Measurements from ENCODE around the gene FOXO3.
A peak's percentile ranks its signal among the peaks of the same experiment; 100 is the strongest.

FOXO3 gene

GRCh38 chr6:108592371-108593337 is 31.9 kb downstream of the FOXO3 start:
- no peaks in the 10 kb centered on the region for H3K9me3 Mint-ChIP-seq
- peak overlapping the region; percentile 51 for H3K27ac Mint-ChIP-seq
- H3K4me3 Mint-ChIP-seq = peak overlapping the region; percentile 32
- peak; percentile 49 for DNase-seq
- H3K36me3 Mint-ChIP-seq (ENCODE audit: low read depth) = peaks cover 2% of the 10 kb centered on the region
- peaks cover 71% of the 10 kb centered on the region for H3K4me1 Mint-ChIP-seq (ENCODE audit: low read depth)
- H3K27me3 Mint-ChIP-seq = no peaks in the 10 kb centered on the region

GRCh38 chr6:108594151-108594550 is 33.4 kb downstream of the FOXO3 start:
- Mint-ChIP-seq H3K27me3 (no peaks in the 10 kb centered on the region), H3K4me3 (no peak overlapping the region), H3K4me1 (ENCODE audit: low read depth) (peaks cover 68% of the 10 kb centered on the region), H3K27ac (no peak overlapping the region), H3K9me3 (no peaks in the 10 kb centered on the region), H3K36me3 (ENCODE audit: low read depth) (peaks cover 2% of the 10 kb centered on the region)
- no peak for DNase-seq

- Mint-ChIP-seq H3K4me1 (ENCODE audit: low read depth) (peaks cover 68% of the 10 kb centered on the region), H3K36me3 (ENCODE audit: low read depth) (peaks cover 2% of the 10 kb centered on the region), H3K9me3 (no peaks in the 10 kb centered on the region), H3K4me3 (no peak overlapping the region), H3K27ac (no peak overlapping the region), H3K27me3 (no peaks in the 10 kb centered on the region)
- DNase-seq = no peak
Observed at GRCh38 chr6:108594640-108595039, 33.9 kb downstream of the FOXO3 start.

- Mint-ChIP-seq H3K4me1 (ENCODE audit: low read depth) (peaks cover 54% of the 10 kb centered on the region), H3K27me3 (no peaks in the 10 kb centered on the region), H3K36me3 (ENCODE audit: low read depth) (no peaks in the 10 kb centered on the region), H3K9me3 (no peaks in the 10 kb centered on the region), H3K4me3 (no peak overlapping the region), H3K27ac (no peak overlapping the region)
- no peak for DNase-seq
Observed at GRCh38 chr6:108596956-108597355, 36.2 kb downstream of the FOXO3 start.

GRCh38 chr6:108597572-108598304 is 37.0 kb downstream of the FOXO3 start:
- H3K9me3 Mint-ChIP-seq = no peaks in the 10 kb centered on the region
- H3K27ac Mint-ChIP-seq = peak overlapping the region; percentile 76
- DNase-seq = no peak
- H3K4me1 Mint-ChIP-seq (ENCODE audit: low read depth) = peaks cover 52% of the 10 kb centered on the region
- no peaks in the 10 kb centered on the region for H3K36me3 Mint-ChIP-seq (ENCODE audit: low read depth)
- H3K27me3 Mint-ChIP-seq = no peaks in the 10 kb centered on the region
- H3K4me3 Mint-ChIP-seq = no peak overlapping the region

- Mint-ChIP-seq H3K4me1 (ENCODE audit: low read depth) (peaks cover 54% of the 10 kb centered on the region), H3K27ac (peak overlapping the region; percentile 76), H3K27me3 (no peaks in the 10 kb centered on the region), H3K4me3 (no peak overlapping the region), H3K9me3 (no peaks in the 10 kb centered on the region), H3K36me3 (ENCODE audit: low read depth) (no peaks in the 10 kb centered on the region)
- DNase-seq = no peak
Observed at GRCh38 chr6:108598305-108598863, 37.7 kb downstream of the FOXO3 start.

- Mint-ChIP-seq H3K27me3 (no peaks in the 10 kb centered on the region), H3K4me3 (no peak overlapping the region), H3K4me1 (ENCODE audit: low read depth) (peaks cover 52% of the 10 kb centered on the region), H3K36me3 (ENCODE audit: low read depth) (peaks cover 3% of the 10 kb centered on the region), H3K9me3 (no peaks in the 10 kb centered on the region), H3K27ac (no peak overlapping the region)
- DNase-seq = no peak
Observed at GRCh38 chr6:108604156-108604555, 43.4 kb downstream of the FOXO3 start.

- H3K9me3 Mint-ChIP-seq = no peaks in the 10 kb centered on the region
- peaks cover 65% of the 10 kb centered on the region for H3K4me1 Mint-ChIP-seq (ENCODE audit: low read depth)
- H3K27ac Mint-ChIP-seq = no peak overlapping the region
Observed at GRCh38 chr6:108606250-108606690, 45.6 kb downstream of the FOXO3 start.

GRCh38 chr6:108608453-108609275 is 47.9 kb downstream of the FOXO3 start:
- no peaks in the 10 kb centered on the region for H3K27me3 Mint-ChIP-seq
- DNase-seq = no peak
- H3K9me3 Mint-ChIP-seq = peaks cover 9% of the 10 kb centered on the region
- H3K4me3 Mint-ChIP-seq = no peak overlapping the region
- H3K36me3 Mint-ChIP-seq (ENCODE audit: low read depth) = peaks cover 12% of the 10 kb centered on the region
- H3K27ac Mint-ChIP-seq = no peak overlapping the region
- H3K4me1 Mint-ChIP-seq (ENCODE audit: low read depth) = peaks cover 52% of the 10 kb centered on the region

More at GRCh38 chr6:108606250-108606690, 45.6 kb downstream of the FOXO3 start:
- DNase-seq = no peak
- Mint-ChIP-seq H3K4me3 (no peak overlapping the region), H3K36me3 (ENCODE audit: low read depth) (peaks cover 3% of the 10 kb centered on the region), H3K27me3 (no peaks in the 10 kb centered on the region)

GRCh38 chr6:108609276-108609769 is 48.6 kb downstream of the FOXO3 start:
- H3K4me1 Mint-ChIP-seq (ENCODE audit: low read depth) = peaks cover 56% of the 10 kb centered on the region

GRCh38 chr6:108610270-108610839 is 49.6 kb downstream of the FOXO3 start:
- H3K27ac Mint-ChIP-seq = no peak overlapping the region
- H3K27me3 Mint-ChIP-seq = no peaks in the 10 kb centered on the region
- DNase-seq = no peak
- peaks cover 58% of the 10 kb centered on the region for H3K4me1 Mint-ChIP-seq (ENCODE audit: low read depth)
- H3K4me3 Mint-ChIP-seq = no peak overlapping the region
- peaks cover 9% of the 10 kb centered on the region for H3K9me3 Mint-ChIP-seq
- H3K36me3 Mint-ChIP-seq (ENCODE audit: low read depth) = peaks cover 12% of the 10 kb centered on the region

More at GRCh38 chr6:108609276-108609769, 48.6 kb downstream of the FOXO3 start:
- Mint-ChIP-seq H3K36me3 (ENCODE audit: low read depth) (peaks cover 12% of the 10 kb centered on the region), H3K4me3 (no peak overlapping the region), H3K27ac (no peak overlapping the region), H3K9me3 (peaks cover 9% of the 10 kb centered on the region), H3K27me3 (no peaks in the 10 kb centered on the region)
- DNase-seq = no peak

GRCh38 chr6:108610957-108611586 is 50.4 kb downstream of the FOXO3 start:
- H3K27me3 Mint-ChIP-seq = no peaks in the 10 kb centered on the region
- peaks cover 12% of the 10 kb centered on the region for H3K36me3 Mint-ChIP-seq (ENCODE audit: low read depth)
- H3K4me3 Mint-ChIP-seq = no peak overlapping the region
- H3K27ac Mint-ChIP-seq = no peak overlapping the region
- H3K4me1 Mint-ChIP-seq (ENCODE audit: low read depth) = peaks cover 55% of the 10 kb centered on the region
- no peak for DNase-seq
- H3K9me3 Mint-ChIP-seq = peaks cover 9% of the 10 kb centered on the region

GRCh38 chr6:108612852-108613251 is 52.1 kb downstream of the FOXO3 start:
- peaks cover 9% of the 10 kb centered on the region for H3K36me3 Mint-ChIP-seq (ENCODE audit: low read depth)
- peaks cover 9% of the 10 kb centered on the region for H3K9me3 Mint-ChIP-seq
- no peak overlapping the region for H3K4me3 Mint-ChIP-seq
- no peak for DNase-seq
- H3K4me1 Mint-ChIP-seq (ENCODE audit: low read depth) = peaks cover 52% of the 10 kb centered on the region
- no peak overlapping the region for H3K27ac Mint-ChIP-seq
- no peaks in the 10 kb centered on the region for H3K27me3 Mint-ChIP-seq

All from activated T-cell treated with anti-CD3 and anti-CD28 coated beads, Interleukin-2, amount 50 U/mL, for 24 hours (primary cell).